Inferior parietal cortex (tissue), 1 donor: ENCODE data around the gene ARHGEF37.
"Not testable (repeated sequence)": the region's sequence is repeated elsewhere in the genome, so short reads cannot be mapped to it uniquely, and the experiment has no call there.

Source experiments
- DNase-seq: peaks from one replicate; pipeline ENCODE4 v3.0.0-alpha.2; 2016; ENCODE audit errors: extremely low spot score

The ARHGEF37 gene

DNA sequence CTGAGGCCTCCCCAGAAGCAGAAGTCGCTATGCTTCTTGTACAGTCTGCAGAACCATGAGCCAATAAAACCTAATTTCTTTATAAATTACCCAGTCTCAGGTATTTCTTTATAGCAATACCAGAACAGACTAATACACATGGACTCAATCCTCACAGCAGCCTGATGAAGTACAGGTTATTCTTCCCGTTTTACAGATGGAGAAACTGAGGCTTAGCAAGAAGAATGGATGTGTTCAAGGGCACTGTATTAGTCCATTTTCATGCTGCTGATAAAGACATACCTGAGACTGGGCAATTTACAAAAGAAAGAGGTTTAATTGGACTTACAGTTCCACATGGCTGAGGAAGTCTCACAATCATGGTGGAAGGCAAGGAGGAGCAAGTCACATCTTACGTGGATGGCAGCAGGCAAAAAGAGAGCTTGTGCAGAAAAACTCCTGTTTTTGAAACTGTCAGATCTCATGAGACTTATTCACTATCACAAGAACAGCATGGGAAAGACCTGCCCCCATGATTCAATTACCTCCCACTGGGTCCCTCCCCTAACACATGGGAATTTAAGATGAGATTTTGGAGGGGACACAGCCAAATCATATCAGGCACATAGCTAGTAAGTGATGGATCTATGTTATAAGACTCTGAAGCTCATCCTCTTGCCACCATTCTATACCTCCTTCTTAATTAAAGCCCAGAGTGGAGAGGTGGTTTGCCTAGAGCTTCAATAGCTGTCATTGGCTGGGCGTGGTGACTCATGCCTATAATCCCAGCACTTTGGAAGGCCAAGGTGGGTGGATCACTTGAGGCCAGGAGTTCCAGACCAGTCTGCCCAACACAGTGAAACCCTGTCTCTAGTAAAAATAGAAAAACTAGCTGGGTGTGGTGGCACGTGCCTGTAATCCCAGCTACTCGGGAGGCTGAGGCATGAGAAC, 67.4 kb downstream of the ARHGEF37 start:
- not testable (repeated sequence) for DNase-seq

DNA sequence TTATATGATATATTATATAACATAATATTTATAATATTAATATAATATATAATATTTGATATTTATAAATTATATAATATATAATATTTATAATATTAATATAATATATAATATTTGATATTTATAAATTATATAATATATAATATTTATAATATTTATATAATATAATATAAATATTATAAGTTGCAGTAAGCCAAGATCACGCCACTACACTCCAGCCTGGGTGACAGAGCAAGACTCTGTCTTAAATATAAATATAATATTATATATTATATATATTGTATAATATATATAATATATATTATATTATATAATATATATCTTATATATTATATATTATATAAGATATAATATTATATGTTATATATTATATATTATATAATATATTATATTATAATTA, 68.4 kb downstream of the ARHGEF37 start:
- DNase-seq: not testable (repeated sequence)

DNA sequence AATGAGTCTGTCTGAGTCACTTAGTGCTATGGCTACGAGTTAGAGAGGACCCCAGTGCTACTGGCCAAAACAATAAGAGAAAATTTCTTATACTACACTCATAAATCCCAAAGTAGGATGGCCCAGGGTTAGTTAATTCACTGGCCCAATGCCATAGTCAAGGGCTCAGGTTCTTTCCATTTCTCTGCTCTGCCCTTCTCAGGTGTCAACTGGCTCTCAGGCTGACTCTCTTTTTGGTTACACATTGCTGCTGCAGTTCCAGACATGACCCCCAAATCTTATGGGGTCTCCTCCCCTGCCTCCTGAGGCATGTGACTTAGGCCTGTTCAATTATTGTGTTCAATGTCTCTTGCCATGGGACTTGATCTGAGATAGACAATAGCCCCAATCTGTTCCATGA, 70.4 kb downstream of the ARHGEF37 start:
- no peak for DNase-seq

DNA sequence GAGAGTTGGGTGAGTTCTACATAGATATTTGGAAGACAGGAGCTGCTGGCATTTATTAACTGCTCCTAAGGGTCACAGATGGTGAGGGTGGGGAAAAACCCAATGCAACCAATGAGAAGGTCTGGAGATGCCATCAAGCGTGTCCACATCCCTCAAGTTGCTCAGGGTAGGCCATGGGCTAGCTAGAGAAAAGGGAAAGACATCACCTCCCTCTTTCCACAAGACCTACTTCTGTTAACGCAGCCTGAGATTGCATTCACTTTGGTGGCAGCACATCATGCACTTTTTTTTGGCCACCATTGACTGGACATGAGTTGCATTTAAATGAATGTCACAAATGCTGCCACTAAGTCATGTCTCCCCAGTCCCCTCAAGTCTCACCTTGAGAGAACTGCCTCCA, 71.4 kb downstream of the ARHGEF37 start:
- DNase-seq: no peak

DNA sequence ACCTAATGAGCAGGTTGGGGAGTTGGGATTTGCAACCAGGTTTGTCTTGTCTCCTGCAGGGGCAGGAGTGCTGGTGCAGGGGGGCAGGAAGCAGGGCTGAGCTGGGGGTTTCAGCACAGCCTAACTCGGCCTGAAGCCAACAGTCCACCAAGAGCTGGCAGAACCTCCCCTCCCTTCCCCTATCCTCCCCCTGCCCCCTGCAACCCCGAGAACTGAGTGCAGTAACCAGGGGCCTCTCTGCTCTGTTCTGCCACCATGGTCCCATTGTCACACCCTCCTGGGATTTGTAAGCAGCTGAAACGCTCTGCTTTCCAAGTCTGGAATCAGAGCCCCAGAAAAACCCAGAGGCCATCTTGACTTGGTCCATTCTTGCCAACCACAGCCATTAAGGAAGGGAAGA, 72.9 kb downstream of the ARHGEF37 start:
- no peak for DNase-seq

DNA sequence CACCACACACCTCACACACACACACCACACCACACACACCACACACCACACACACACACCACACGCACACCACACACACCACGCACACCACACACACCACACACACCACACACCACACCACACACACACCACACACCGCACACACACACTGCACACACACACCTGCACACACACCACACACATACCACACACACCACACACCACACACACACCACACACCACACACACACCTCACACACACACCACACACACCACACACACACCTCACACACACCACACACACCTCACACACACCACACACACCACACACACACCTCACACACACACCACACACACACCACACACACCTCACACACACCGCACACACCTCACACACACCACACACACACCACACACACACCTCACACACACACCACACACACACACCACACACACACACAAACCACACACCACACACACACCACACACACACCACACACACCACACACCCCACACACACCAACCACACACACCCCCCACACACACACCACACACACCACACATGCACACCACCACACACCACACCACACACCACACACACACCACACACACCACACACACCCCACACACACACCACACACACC, 73.7 kb downstream of the ARHGEF37 start:
- no peak for DNase-seq

DNA sequence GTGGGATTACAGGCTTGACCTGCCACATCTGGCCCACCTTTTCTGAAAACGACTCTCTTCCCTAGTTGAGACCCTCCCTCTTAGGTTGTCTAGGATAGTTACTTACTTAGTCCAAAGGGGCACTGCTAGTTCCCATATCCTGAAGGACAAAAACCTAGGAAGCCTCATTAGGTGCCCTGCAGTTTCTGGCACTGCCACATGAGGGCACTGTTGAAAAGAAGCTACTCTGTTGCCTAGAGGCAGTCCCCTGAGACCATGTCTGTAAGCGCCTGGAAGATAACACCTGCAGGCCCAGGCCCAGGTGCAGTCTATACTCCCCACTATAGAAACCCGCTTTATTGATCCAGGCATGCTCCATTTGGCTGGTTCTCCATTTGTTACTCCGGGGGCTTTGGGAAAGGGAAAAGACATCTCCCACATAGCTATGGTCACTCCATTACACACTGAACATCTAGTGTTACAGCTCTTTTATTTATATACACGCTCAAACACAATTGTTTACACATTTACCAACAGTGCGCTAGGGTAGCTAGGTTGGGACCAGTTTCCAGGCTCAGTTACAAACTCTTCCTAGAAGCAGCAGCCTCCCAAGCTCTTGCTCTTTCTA, 75.4 kb downstream of the ARHGEF37 start:
- DNase-seq: no peak

DNA sequence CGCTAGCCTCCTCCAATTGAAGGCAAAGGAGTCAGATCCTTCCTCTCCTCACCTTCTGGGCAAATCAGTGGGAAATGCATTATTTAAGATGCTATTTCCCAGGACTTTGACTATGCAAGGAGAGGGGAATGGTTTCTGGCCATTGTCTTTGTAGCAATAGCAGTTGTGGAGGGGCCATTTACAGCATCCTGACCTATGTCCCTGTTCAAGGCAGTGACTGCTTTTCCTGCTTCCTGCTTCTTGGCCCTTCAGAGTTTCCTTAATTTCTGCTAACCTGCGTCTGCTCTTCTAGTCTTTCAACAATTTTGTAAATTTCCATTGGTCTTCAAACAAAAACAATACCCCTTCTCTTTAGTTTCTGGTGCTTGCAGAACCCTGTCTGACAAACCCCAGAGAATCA, 76.0 kb downstream of the ARHGEF37 start:
- DNase-seq: no peak

DNA sequence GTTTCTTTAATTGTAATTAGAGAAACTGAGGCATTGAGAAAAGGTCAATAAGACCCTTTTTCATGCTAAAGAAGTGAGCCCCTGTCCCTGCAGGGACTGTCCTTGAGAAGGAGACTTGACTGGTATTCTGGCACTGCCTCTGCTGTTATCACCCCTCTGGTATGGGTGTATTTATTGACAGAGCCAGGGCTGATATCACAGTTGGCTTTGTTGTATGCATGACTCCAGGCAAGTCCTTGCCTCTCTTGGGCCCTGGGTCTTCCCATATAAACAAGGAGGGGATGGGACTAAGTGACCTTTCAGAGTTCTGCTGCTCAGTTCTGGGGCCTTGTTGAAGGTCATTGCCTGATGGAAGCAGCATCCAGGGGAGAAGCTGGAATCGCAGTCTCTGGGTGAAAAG, 77.0 kb downstream of the ARHGEF37 start:
- DNase-seq: no peak

DNA sequence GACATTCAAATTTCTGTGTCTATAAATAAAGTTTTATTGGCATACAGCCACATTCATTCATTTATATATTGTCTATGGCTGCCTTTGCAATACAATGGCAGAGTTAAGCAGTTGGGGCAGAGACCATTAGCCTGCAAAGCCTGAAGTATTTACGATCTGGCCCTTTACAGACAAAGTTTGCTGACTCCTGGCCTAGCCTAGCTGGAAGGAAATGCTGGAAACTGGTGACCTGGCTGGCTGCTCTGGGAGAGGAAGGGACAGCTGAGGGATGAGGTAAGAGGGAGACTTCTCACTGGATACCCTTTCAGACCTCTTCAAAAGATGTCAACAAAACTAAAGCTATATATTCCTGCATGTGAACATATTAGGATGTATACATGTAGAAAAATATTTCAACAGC, 82.8 kb downstream of the ARHGEF37 start:
- DNase-seq: no peak

DNA sequence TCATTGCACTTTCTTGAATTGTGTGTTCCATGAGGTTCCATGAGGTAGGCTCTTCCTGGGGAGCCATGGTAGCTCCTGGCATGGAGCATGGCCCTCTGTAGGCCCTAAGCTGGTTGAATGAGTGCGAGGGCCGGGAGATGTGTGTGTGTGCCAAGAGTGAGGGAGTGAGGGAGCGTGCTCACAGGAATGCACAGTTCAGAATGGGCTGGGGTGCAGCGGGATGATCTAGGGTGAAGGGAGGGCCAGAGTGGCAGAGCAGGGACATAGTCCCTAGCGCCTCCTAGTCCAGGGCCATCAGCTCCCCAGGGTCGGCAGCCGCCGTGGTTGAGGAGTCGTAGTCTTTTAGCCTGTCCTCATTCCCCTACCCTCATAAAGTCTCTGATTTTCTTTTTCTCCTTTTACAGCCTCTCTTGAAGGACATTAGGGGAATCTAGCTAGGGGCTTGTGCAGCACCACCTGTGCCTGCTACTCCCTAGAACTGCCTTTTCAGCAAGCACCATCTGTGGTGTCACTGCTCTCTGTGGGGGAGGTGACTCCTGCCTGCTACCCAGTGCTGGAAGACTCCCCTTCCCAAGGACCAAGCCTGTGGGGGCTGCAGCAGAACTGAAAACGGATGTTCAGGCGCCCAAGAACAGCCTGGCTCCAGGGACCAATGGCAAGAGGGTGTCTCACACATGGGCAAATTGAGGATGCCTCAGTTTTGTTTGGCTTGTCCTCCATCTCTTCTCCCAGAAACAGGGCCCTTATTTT, 83.5 kb downstream of the ARHGEF37 start:
- no peak for DNase-seq

DNA sequence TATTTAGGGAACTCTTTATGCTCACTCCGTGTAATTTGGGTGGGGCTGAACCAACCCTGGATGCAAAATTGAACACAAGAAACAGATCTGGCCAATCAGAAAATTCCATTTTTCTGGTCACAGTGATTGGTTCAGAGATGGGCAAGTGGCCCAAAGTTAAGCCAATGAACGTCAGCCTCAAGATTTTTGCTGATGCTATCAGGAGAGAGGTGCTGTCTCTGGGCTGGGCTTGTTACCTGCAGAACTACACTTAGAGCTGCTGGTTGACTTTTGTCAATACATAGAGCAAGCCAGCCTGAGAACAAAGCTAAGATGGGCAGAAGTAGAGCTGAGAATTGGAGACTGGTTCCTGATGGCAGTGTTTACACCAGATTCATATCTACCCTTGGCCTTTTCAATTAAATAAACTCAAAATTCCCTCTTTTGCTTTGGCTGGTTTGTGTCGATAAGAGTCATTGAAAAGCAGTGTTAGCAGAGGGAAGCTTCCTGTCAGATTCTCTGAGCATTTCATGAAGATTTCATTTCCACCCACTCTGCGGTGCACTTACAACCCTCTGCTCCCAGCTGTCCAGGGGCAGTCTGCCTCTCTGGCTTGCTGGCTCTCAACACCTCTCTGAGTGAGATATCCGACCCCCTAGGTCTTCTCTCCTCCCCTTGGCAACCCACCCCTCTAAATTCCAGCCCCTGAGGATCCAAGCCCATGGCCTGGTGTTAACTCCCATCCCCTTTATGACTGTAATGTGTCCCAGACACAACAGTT, 84.3 kb downstream of the ARHGEF37 start:
- DNase-seq: no peak

DNA sequence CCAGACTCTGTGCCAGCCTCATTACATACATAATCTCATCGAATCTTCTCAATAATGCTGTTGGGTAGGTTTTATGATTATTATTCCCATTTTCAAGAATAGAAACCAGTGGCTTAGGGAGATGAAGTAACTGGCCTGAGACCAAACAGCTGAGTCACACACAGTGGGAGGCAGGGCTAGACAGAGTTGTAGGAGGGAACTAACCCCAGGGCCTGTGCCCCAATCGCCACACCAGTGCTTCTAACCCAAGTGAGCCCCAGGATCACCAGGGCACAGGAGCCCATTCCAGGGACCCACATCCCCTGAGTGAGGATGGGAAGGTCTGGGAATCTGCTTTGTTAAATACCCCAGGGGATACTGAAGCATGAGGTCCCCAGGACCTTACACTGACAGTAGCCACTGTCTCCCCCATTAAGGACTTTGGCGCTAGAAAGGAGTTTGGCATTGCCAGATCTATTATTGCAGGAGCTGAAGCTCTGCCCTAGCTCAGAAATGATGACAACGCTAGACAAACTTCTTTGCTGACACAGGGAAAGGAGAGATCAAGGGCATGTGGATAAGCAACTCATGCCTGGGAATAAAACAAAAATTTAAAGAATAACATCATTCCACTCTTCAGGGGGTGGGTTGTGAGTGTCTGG, 85.0 kb downstream of the ARHGEF37 start:
- DNase-seq: no peak

DNA sequence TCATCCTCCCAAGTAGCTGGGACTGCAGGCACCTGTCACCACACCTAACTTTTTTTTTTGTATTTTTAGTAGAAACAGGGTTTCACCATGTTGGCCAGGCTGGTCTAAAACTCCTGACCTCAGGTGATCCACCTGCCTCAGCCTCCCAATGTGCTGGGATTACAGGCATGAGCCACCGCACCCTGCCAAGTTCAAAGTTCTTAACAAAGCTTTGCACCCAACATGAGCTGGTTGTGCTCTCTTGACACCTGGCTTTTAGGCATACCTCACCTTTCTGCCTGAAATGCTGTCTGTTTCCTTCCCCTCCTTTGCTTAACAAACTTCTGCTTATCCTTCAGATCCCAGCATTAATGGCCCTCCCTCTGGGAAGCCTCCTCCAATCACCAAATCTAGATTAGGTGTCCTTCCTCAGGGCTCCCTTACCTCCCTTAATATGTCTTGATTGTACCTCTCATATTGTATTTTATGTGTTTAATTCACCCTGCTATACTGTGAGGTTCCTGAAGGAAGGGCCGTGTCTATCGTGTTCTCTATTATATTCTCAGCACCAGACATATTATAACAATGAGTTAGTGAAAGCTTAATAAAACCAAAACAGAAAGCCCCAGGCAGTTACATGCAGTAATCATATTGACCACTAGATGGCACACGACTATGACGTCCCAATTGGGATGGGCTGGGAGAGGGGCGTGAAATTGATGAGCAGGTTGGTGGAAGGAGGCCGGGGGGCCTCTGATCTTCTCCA, 86.0 kb downstream of the ARHGEF37 start:
- no peak for DNase-seq

DNA sequence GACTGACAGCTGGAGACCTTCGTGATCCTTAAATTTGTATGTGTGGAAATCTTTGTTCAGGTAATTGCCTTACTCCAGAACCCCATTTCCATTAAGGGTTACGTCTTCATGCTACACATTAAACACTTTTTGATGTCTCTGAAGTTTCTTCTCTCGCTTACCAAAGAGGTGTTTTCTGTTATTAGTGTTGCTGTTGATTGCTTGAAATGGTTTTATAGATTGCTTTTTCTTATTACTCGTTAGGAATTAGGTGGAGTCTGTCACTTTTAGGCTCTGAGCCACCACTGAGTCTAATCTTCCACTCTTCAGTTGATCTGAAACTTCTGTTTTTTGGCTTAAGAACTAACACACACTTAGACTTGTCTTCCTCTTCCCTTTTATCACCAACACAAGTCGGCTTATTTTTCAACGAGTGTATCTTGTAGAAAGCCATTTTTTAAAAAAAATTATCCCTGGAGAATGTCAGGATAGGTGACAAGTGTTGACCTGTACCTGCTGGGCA, 86.6 kb downstream of the ARHGEF37 start:
- DNase-seq: no peak

DNA sequence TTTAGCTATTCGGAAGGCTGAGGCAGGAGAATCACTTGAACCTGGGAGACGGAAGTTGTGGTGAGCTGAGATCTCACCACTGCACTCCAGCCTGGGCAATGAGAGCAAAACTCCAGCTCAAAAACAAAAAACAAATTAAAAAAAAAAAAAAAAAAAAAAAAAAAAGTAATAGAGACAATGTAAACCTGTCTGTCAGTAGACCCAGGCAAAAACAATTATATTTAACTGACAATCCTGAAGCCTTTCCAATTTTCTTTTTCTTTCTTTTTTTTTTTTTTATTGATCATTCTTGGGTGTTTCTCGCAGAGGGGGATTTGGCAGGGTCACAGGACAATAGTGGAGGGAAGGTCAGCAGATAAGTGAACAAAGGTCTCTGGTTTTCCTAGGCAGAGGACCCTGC, 88.0 kb downstream of the ARHGEF37 start:
- DNase-seq: not testable (repeated sequence)

DNA sequence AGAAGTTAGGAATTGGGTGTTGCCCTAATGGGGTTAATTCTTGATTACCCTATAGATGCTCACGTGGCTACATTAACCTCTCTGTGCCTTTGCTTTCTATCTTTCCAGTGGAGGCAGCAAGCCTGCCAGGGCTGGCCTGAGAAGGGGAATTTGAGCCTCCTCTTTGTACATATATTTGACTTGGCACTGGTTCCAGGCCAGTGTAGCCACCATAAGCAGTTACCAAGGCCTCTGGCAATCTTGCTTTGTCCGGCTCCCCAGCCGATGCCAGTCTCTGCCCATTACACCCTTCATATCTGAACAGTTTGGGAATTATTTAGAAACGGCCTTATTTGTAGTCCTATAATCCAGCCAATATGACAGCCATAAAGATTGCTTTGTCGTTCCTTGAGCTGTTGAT, 90.2 kb downstream of the ARHGEF37 start:
- DNase-seq: no peak

DNA sequence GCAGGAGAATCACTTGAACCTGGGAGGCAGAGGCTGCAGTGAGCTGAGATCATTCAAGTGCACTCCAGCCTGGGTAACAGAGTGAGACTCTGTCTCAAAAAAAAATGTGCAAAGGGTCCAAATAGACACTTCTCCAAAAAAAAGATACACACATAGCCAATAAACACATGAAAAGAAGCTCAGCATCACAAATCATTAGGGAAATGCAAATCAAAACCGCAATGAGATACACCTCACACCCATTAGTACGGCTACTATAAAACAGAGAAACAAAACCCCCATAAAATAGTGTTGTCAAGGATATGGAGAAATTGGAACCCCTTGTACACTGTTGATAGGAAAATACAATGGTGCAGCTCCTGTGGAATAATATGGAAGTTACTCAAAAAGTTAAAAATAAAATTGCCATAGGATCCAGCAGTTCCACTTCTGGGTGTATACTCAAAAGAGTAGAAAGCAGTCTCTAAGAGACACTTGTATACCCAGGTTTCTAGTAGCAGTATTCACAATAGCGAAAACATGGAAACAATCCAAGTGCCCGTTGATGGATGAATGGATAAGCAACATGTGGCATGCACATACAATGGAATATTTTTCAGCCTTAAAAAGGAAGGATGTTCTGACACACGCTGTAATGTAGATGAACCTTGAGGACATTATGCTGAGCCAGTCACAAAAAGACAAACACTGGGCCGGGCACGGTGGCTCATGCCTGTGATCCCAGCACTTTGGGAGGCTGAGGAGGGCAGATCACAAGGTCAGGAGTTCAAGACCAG, 91.6 kb downstream of the ARHGEF37 start:
- DNase-seq: no peak

DNA sequence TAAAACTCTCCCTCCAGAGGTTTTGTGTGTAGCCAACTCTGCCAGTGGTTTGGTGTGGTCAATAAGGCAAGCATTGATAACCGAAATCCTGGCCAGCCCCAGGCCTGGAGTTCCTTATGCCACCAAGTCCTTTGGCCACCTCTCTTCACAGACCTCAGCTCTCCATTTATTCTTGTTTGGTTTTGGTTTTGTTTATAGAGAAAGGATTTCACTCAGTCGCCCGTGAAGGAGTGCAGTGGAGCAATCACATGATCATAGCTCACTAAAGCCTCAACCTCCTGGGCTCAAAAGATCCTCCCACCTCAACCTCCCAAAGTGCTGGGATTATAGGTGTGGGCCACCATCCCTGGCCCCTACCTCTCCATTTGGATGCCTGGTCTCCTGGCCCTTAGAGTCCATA, 93.4 kb downstream of the ARHGEF37 start:
- no peak for DNase-seq
